Activated CD4-positive, alpha-beta T cell treated with anti-CD3 and anti-CD28 coated beads for 36 hours (primary cell): Measurements from ENCODE around the gene GSC2. TPM values are rescaled to one million over a fixed set of nuclear protein-coding genes. Genes with fewer than 3 reads are reported as not detected.

Experiments used
- ATAC-seq: fragments of 200-7000 bp; cut with Tn5 transposase; one replicate; pipeline ENCODE4 v1.10.0; 2021; ENCODE audit warnings: mild to moderate bottlenecking, moderate library complexity
- CTCF ChIA-PET: fragments of 350-600 bp; sonication (Branson Sonifier 250); formaldehyde crosslinking; loops from one replicate; lab custom pipeline; 2021; ENCODE audit warnings: antibody characterized with exemption; lab: Charles Lee
- POLR2A ChIA-PET: fragments of 350-600 bp; sonication (Branson Sonifier 250); formaldehyde crosslinking; loops from one replicate; lab custom pipeline; 2021; ENCODE audit warnings: antibody characterized with exemption, inconsistent platforms; lab: Charles Lee
- DNase-seq: peaks from one replicate; pipeline ENCODE4 v3.0.0-alpha.2; 2020
- H3K27ac Mint-ChIP-seq: one replicate; pipeline ENCODE4 v1.8.0; 2021; ENCODE audit warnings: mixed read lengths
- H3K27me3 Mint-ChIP-seq: one replicate; pipeline ENCODE4 v1.8.0; 2021; ENCODE audit warnings: mixed read lengths
- H3K36me3 Mint-ChIP-seq: one replicate; pipeline ENCODE4 v1.8.0; 2021; ENCODE audit warnings: low read depth, mixed read lengths
- H3K4me1 Mint-ChIP-seq: one replicate; pipeline ENCODE4 v1.8.0; 2021; ENCODE audit warnings: mixed read lengths
- H3K4me3 Mint-ChIP-seq: one replicate; pipeline ENCODE4 v1.8.0; 2021; ENCODE audit warnings: mild to moderate bottlenecking, moderate library complexity, mixed read lengths
- H3K9me3 Mint-ChIP-seq: one replicate; pipeline ENCODE4 v1.8.0; 2021; ENCODE audit warnings: low read depth, mixed read lengths
- intact Hi-C, 2 experiments: fragments of 100-400 bp; cut with DNase I in 1 of 2; cut with micrococcal nuclease in 1 of 2; formaldehyde crosslinking; loops; one replicate each; pipeline versions ENCODE4 v1.14.2 to v1.15.1; 2022 to 2024; cut with DNase I, micrococcal nuclease
- total RNA-seq, 2 experiments: library from RNA; stranded (reverse); gene quantifications; one replicate each; pipeline ENCODE4 v1.2.3, GENCODE V29; 2021

GSC2 gene
- total RNA-seq, 2 experiments from 2014 or later, result not detected

DNA sequence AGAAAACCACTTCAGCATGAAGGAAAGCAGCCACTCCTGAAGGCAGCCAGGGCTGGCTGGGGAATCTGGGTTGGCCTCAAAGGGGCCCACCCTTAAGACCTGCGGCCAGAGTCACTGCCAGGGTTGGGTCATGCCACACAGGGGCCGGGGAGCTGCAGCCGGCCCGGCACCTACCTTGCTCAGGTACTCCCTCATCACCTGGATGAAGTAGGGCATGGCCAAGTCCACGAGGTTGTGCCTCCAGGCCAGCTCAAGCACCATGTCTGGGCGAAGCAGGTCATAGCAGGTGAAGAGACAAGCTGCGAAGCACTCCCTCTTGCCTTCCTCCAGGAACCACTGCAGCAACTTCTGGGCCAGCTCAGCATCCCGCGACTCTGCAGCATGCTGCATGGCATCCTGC, 33.1 kb upstream of the GSC2 start:
- intact Hi-C loops, result no loop called here
- ChIA-PET POLR2A (interaction anchor here (1.2 kb wide), 1 partner anchor 9 kb away, joined by 4 read pairs; no protein-coding TSS in a partner anchor), CTCF (interaction anchor here (0.7 to 1.0 kb wide), 3 partner anchors 9 to 93 kb away, joined by 3 to 6 read pairs (median 3); no protein-coding TSS in a partner anchor)
- no peak for DNase-seq
- no peak for ATAC-seq
- Mint-ChIP-seq H3K4me1 (peaks cover 18% of the 10 kb centered on the region), H3K36me3 (no peaks in the 10 kb centered on the region), H3K27ac (no peak overlapping the region), H3K9me3 (no peaks in the 10 kb centered on the region), H3K4me3 (no peak overlapping the region), H3K27me3 (no peaks in the 10 kb centered on the region)

DNA sequence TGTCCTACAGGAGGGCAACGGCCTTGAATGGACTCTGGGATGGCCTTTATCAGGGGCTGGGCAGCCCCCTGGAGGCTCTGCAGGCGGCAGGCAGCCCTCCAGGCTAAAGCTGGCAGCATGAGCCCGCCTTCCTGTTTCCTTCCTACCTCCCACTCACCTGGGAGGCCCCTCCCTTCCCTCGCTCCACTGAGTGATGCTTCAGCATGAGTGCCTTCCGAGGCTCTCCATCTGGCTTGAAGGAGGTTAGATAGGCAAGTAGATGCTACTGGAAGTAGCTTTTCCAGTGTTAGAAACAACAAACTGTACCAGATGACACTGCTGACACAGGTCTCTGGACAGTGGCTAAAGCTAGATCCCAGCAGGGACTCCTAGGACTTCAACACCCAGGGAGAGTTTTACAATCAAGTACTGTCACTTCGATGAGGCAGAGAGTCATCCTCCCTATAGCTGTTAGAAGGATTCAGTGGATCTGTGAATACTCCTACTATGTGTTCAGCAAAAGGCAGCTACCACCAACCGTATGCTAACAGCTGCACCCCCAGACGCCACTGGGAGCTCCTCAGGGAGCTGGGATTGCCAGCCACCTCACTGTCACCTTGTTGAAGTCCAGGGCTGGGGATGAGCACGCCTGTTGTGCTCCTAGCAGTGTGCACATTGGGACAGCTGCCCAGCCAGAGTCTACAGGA, 32.5 kb upstream of the GSC2 start:
- ATAC-seq (no peak), DNase-seq (no peak)
- ChIA-PET POLR2A (interaction anchor here (0.6 to 1.2 kb wide), 2 partner anchors 9 to 130 kb away, joined by 3 to 4 read pairs; no protein-coding TSS in a partner anchor), CTCF (interaction anchor here (0.7 to 1.0 kb wide), 4 partner anchors 9 to 276 kb away, joined by 3 to 6 read pairs (median 4); no protein-coding TSS in a partner anchor)
- no peaks in the 10 kb centered on the region for H3K27me3 Mint-ChIP-seq
- no peak overlapping the region for H3K27ac Mint-ChIP-seq
- no peaks in the 10 kb centered on the region for H3K9me3 Mint-ChIP-seq
- H3K36me3 Mint-ChIP-seq, result no peaks in the 10 kb centered on the region
- H3K4me1 Mint-ChIP-seq, result peaks cover 18% of the 10 kb centered on the region
- intact Hi-C loops, result no loop called here
- H3K4me3 Mint-ChIP-seq, result no peak overlapping the region

DNA sequence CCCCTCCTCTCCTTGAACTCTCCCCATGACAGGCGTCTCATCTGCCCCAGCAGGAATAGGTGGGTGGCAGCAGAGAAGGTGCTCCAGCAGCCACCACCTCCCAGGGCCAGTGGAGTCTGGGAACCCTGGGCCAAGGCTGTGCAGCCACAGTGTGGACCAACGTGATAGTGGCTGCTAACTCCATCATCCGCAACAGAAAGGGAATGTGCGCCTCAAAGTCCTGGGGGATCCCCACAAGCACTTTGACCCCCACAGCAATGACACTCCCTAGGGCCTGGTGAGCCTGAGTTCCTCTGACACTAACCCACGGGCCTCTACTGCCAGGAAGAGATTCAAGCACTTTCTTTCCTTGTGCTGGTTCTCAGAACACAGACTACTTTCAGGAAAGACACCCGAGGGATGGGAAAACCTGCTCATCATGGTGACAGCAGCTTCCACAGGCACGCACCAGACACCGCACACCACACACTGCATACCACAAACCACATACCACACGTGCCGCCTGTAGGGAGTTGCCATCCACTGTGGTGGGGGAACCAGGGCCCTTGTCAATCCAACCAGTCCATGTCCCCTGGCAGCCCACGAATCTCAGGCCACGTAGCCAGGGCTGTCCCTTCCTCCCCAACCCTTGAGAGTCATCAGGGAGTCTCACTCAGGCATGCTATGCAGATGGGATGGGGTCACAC, 31.8 kb upstream of the GSC2 start:
- no peaks in the 10 kb centered on the region for H3K27me3 Mint-ChIP-seq
- no peak overlapping the region for H3K4me3 Mint-ChIP-seq
- ATAC-seq (no peak), DNase-seq (peak; percentile 65)
- CTCF ChIA-PET, result interaction anchor here (0.7 to 3.2 kb wide), 4 partner anchors 8 to 275 kb away, joined by 3 to 18 read pairs (median 5); partner anchors contain the start of gene ESS2
- peaks cover 20% of the 10 kb centered on the region for H3K4me1 Mint-ChIP-seq
- no peaks in the 10 kb centered on the region for H3K9me3 Mint-ChIP-seq
- H3K27ac Mint-ChIP-seq, result peak overlapping the region; percentile 42
- POLR2A ChIA-PET, result interaction anchor here (0.6 to 1.2 kb wide), 2 partner anchors 8 to 130 kb away, joined by 3 to 4 read pairs; no protein-coding TSS in a partner anchor
- no peaks in the 10 kb centered on the region for H3K36me3 Mint-ChIP-seq
- intact Hi-C loops, result no loop called here

DNA sequence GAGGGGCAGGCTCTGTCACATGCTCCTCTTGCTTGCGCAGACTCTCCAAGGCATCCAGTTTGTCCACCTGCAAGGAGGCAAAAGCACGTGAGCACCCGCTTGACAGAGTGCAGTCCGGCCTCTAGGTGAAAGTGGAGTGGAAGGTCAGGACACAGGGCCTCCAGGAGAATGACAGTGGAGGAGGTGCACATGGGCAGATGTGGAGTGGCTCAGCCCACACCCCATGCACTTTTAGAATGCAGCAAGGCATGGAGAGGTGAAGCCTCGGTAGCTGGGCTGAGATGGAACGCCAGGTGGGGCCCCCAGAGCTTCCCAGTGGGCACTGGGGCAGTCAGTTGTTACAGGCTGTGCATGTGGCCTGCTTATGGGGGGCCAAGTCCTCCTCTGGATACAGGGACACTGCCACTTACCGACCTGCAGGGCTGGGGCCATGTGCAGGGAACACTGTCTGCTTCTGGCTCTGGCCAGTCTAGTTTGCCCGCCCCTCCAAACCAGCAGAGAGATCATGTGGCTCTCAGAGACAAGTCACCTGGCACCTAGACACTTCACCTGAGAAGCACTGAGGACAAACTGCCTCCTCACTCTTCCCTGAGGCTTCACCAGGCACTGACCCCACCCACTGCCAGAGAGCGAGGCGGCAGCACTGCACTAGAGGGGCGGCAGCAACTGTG, 30.8 kb upstream of the GSC2 start:
- POLR2A ChIA-PET, result no interaction called here
- no peaks in the 10 kb centered on the region for H3K9me3 Mint-ChIP-seq
- DNase-seq (no peak), ATAC-seq (no peak)
- no peak overlapping the region for H3K4me3 Mint-ChIP-seq
- peaks cover 23% of the 10 kb centered on the region for H3K4me1 Mint-ChIP-seq
- H3K27me3 Mint-ChIP-seq, result no peaks in the 10 kb centered on the region
- CTCF ChIA-PET, result interaction anchor here (0.7 to 3.2 kb wide), 3 partner anchors 36 to 116 kb away, joined by 3 to 18 read pairs (median 6); partner anchors contain the start of gene ESS2
- H3K27ac Mint-ChIP-seq, result peak overlapping the region; percentile 60
- H3K36me3 Mint-ChIP-seq, result no peaks in the 10 kb centered on the region
- intact Hi-C loops, result no loop called here

DNA sequence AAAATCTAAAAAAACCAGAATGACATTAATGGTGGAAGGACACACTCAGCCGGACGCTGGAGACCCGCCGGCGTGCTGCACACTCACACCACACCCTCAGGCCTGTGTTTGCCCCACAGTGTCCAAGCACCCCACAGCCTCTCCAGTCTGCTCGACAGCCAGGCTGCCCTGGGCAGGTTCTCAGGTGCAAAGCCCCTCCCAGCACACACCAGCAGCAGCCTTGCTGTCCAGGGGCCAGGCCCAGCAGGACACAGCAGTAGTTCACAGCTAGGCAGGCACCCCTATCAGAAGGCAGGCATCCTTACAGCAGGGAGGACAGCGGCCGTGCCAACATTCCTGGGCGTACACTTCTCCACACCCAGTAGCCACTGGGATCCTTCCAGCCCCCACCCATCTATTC, 30.1 kb upstream of the GSC2 start:
- no peak overlapping the region for H3K27ac Mint-ChIP-seq
- no peaks in the 10 kb centered on the region for H3K27me3 Mint-ChIP-seq
- intact Hi-C loops, result no loop called here
- peaks cover 23% of the 10 kb centered on the region for H3K4me1 Mint-ChIP-seq
- ChIA-PET POLR2A (no interaction called here), CTCF (interaction anchor here (1.9 to 3.2 kb wide), 2 partner anchors 35 to 108 kb away, joined by 6 to 18 read pairs; partner anchors contain the start of gene ESS2)
- ATAC-seq (no peak), DNase-seq (no peak)
- no peaks in the 10 kb centered on the region for H3K36me3 Mint-ChIP-seq
- no peak overlapping the region for H3K4me3 Mint-ChIP-seq
- no peaks in the 10 kb centered on the region for H3K9me3 Mint-ChIP-seq

DNA sequence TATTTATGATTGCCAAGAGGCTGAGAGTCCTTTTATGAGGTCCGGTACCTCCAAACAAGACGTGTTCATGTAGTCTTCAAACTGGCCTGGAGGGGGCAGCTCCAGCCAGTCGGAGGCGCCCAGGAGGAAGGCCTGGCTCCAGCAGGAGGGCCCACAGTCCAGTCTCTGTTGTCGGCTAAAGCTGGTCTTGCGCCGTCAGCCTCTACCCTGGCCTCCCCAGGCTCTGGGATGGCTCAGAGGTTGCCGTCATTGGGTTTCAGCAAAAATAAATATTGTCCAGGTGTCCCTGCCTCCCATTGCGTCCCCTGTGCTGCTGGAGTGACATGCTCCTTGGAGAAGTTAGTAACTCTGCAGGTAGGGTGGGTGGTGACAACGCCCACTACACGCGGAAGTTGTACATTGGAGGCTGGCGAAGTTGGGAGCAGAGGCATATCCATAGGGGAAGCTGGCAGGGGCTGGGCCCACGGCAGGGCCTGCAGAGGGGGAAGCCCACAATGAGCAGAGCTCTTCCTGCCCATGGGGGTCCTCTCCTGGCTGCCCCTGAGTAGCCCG, 29.5 kb upstream of the GSC2 start:
- H3K4me1 Mint-ChIP-seq, result peaks cover 24% of the 10 kb centered on the region
- peak; percentile 53 for ATAC-seq
- H3K27me3 Mint-ChIP-seq, result no peaks in the 10 kb centered on the region
- DNase-seq, result peak; percentile 74
- ChIA-PET CTCF (interaction anchor here (0.7 to 3.2 kb wide), 8 partner anchors 10 to 452 kb away, joined by 3 to 18 read pairs (median 4); partner anchors contain the start of genes DGCR2 and ESS2), POLR2A (no interaction called here)
- H3K27ac Mint-ChIP-seq, result peak overlapping the region; percentile 19
- H3K9me3 Mint-ChIP-seq, result no peaks in the 10 kb centered on the region
- H3K36me3 Mint-ChIP-seq, result no peaks in the 10 kb centered on the region
- H3K4me3 Mint-ChIP-seq, result peak overlapping the region; percentile 75
- intact Hi-C loops, result loop anchor here (1.0 to 5.0 kb wide), 10 partner anchors 35 to 763 kb away; partner anchors contain the start of genes C22orf39 (in 1 of the 2), CDC45 (in 1 of the 2), CLTCL1 (in 1 of the 2) and COMT (in 1 of the 2)

DNA sequence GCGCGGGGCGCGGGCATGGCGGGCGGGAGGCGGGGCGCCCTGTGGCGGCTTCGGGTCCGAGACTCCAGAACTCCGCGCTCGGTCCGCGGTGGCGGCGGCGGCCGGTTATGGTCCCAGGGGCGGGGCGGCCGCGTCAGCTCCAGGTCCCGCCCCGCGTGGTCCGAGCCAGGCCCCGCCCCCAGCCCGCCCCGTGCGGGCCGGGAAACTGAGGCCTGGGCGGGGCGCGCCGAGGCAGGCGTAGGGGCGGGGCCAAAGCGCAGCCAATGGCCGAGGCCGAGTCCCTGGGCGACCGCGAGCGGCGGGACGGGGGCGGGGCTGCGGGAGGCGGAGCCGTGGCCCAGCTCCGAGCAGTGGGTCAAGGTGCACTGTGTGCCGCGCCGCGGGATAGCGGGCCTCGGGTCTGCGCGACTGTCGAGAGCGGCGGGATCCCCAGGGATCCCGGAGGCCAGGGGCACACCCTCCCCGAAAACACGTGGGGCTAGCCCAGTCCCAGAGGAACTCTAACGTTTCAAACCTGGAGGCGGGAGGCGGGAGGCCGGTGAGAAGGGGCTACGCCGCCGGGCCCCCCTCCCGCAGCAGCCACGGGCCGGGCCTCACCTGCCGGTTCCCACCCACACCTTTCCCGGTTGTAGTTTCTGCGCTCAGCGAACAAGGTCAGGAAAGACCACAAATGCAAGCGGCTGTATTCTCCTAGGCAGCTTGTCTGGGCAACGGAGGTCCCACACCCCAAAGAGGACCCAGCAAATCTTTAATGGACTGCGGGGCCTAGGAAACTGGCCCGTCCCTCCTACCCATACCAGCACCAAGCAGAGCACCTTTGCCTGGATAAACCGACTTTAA, 28.8 kb upstream of the GSC2 start, which contains the start of gene SLC25A1:
SLC25A1 (minus strand) TSS at position 80 of the 840 bp plus-strand sequence; CDS start at position 17, 63 bp downstream.
- peak; percentile 93 for DNase-seq
- ChIA-PET CTCF (interaction anchor here (0.8 to 3.2 kb wide), 8 partner anchors 34 to 453 kb away, joined by 3 to 18 read pairs (median 4); partner anchors contain the start of genes DGCR2 and ESS2), POLR2A (interaction anchor here (0.5 to 1.0 kb wide), 6 partner anchors 34 to 952 kb away, joined by 3 to 6 read pairs (median 3); partner anchors contain the start of genes CDC45 and ESS2)
- peak within 1 kb of the TSS; percentile 75 for H3K4me3 Mint-ChIP-seq
- H3K27ac Mint-ChIP-seq, result peak within 1 kb of the TSS; percentile 19
- peaks cover 27% of the 10 kb centered on the region for H3K4me1 Mint-ChIP-seq
- no peaks in the 10 kb centered on the region for H3K36me3 Mint-ChIP-seq
- H3K9me3 Mint-ChIP-seq, result no peaks in the 10 kb centered on the region
- ATAC-seq, result peak; percentile 82
- H3K27me3 Mint-ChIP-seq, result no peaks in the 10 kb centered on the region
- intact Hi-C loops, result loop anchor here (1.0 to 5.0 kb wide), 16 partner anchors 34 to 763 kb away; partner anchors contain the start of genes C22orf39 (in 2 of the 2), CDC45 (in 2 of the 2), CLTCL1 (in 2 of the 2) and DGCR2 (in 2 of the 2)

DNA sequence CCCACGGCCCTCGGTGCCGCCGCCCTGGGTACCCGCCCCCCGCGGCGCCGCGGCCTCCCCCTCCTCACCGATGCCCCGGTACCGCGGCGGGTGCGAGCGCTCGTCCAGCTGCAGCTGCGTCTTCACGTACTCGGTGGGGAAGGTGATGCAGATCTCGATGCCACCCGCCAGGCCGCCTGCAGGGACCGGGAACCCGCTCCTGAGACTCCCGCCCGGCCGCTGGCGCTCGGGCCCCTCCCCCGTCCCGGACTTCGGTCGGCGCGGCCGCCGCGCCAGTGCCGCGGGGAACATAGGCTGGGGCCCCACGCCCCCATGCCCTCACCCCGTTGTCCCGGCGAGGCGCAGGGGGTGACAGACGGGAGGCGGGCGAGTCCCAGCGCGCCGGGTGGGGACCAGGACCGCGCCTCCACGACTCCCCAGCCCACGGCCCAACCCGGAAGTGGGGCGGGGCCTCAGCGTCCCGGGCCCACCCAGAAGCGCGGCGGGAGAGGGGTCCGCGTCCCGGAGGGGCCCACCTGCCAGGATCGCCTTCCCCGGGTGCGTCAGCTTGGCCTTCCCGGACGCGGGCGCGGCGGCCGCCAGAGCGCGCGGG, 28.1 kb upstream of the GSC2 start:
- peak; percentile 66 for DNase-seq
- Mint-ChIP-seq H3K27me3 (no peaks in the 10 kb centered on the region), H3K36me3 (no peaks in the 10 kb centered on the region), H3K4me1 (peaks cover 34% of the 10 kb centered on the region), H3K9me3 (no peaks in the 10 kb centered on the region), H3K27ac (no peak overlapping the region), H3K4me3 (peak overlapping the region; percentile 75)
- CTCF ChIA-PET, result interaction anchor here (1.0 to 1.4 kb wide), 4 partner anchors 47 to 454 kb away, joined by 3 to 4 read pairs (median 4); no protein-coding TSS in a partner anchor
- ATAC-seq, result peak; percentile 34
- POLR2A ChIA-PET, result interaction anchor here (0.5 to 1.0 kb wide), 6 partner anchors 33 to 952 kb away, joined by 3 to 6 read pairs (median 3); partner anchors contain the start of genes CDC45 and ESS2
- intact Hi-C loops, result loop anchor here (1.0 to 5.0 kb wide), 15 partner anchors 33 to 764 kb away; partner anchors contain the start of genes C22orf39 (in 2 of the 2), CDC45 (in 2 of the 2), CLTCL1 (in 2 of the 2) and ESS2 (in 2 of the 2)
